GM12878 (cell line): ENCODE data around the gene LCT. TPM values are rescaled to one million over a fixed set of nuclear protein-coding genes. Genes with fewer than 3 reads are reported as not detected.

Source experiments
- ATAC-seq: fragments of 200-7000 bp; cut with Tn5 transposase; 3 replicates; pipeline ENCODE4 v1.9.1; 2020; ENCODE audit warnings: mild to moderate bottlenecking, moderate library complexity
- BruUV-seq: library from RNA; stranded (reverse); fragments of 400-500 nt; replicated peaks from 2 replicates; lab custom pipeline; 2021; lab: Mats Ljungman, UMichigan
- CTCF ChIA-PET: fragments of 300-600 bp; sonication (Branson Sonifier 250); formaldehyde crosslinking; extraction: SDS; loops from one replicate; lab custom pipeline; 2021; ENCODE audit warnings: inconsistent platforms; lab: Yijun Ruan, JAX
- POLR2A ChIA-PET: fragments of 350-600 bp; formaldehyde crosslinking; extraction: SDS; loops from one replicate; lab custom pipeline; 2021; ENCODE audit warnings: inconsistent platforms; lab: Charles Lee
- RAD21 ChIA-PET: fragments of 300-600 bp; sonication (Branson Sonifier 250); formaldehyde crosslinking; loops from one replicate; lab custom pipeline; 2023; ENCODE audit warnings: antibody characterized with exemption; ENCODE audit not compliant: unreplicated experiment; lab: Charles Lee
- SMC1A ChIA-PET: fragments of 300-600 bp; sonication (Branson Sonifier 250); formaldehyde crosslinking; loops from one replicate; lab custom pipeline; 2023; ENCODE audit not compliant: unreplicated experiment, uncharacterized antibody; lab: Charles Lee
- DNase-seq: peaks from one replicate; pipeline ENCODE4 v3.0.0-alpha.2; 2011; ENCODE audit warnings: low read depth, low spot score
- FAIRE-seq: peaks from 3 replicates; lab custom pipeline; 2011; peaks lifted over from hg19 to GRCh38; lab: Jason Lieb, UNC
- H2AFZ ChIP-seq: 2 replicates; pipeline ENCODE4 v1.6.0; 2011; ENCODE audit warnings: low read depth, low read length, control low read depth; ENCODE audit not compliant: control insufficient read depth
- H3K27ac ChIP-seq: 2 replicates; pipeline ENCODE4 v1.5.1; 2011; ENCODE audit warnings: control low read depth; ENCODE audit not compliant: control insufficient read depth, insufficient read depth
- H3K27me3 ChIP-seq, 2 experiments: replicated peaks in 1 of 2; 2 replicates each; pipeline versions ENCODE4 v1.6.0 to v1.6.1; 2011; ENCODE audit warnings: low read length in 1 of 2; ENCODE audit not compliant: control insufficient read depth in 2 of 2, insufficient read depth in 2 of 2
- H3K36me3 ChIP-seq, 2 experiments: 2 replicates each; pipeline ENCODE4 v1.5.1; 2011; ENCODE audit warnings: low read length in 1 of 2; ENCODE audit not compliant: control insufficient read depth in 2 of 2, insufficient read depth in 2 of 2
- H3K4me1 ChIP-seq: 2 replicates; pipeline ENCODE4 v1.6.1; 2011; ENCODE audit warnings: mild to moderate bottlenecking, low read length, moderate library complexity, mixed read lengths; ENCODE audit not compliant: control insufficient read depth, insufficient read depth
- H3K4me2 ChIP-seq: 2 replicates; pipeline ENCODE4 v1.6.0; 2011; ENCODE audit warnings: control low read depth; ENCODE audit not compliant: control insufficient read depth, insufficient read depth
- H3K4me3 ChIP-seq: fragments of 200-600 bp; sonication (generic); 2 replicates; pipeline ENCODE4 v1.5.1; 2016
- H3K79me2 ChIP-seq: 2 replicates; pipeline ENCODE4 v1.6.0; 2011; ENCODE audit warnings: low read length; ENCODE audit not compliant: control insufficient read depth, insufficient read depth
- H3K9ac ChIP-seq: 2 replicates; pipeline ENCODE4 v1.8.0; 2011; ENCODE audit warnings: low read length, control low read depth, mixed read lengths; ENCODE audit not compliant: control insufficient read depth, insufficient read depth
- H3K9me3 ChIP-seq: replicated peaks from 3 replicates; pipeline ENCODE4 v1.5.1; 2011; ENCODE audit warnings: mild to moderate bottlenecking, low read length; ENCODE audit not compliant: control insufficient read depth, insufficient read depth
- H4K20me1 ChIP-seq: 2 replicates; pipeline ENCODE4 v1.6.0; 2011; ENCODE audit not compliant: control insufficient read depth, insufficient read depth
- ATF3 ChIP-seq: IDR thresholded peaks from 2 replicates; pipeline ENCODE4 v1.6.1; 2011; ENCODE audit warnings: low read depth, mild to moderate bottlenecking, low read length, moderate library complexity, borderline replicate concordance; ENCODE audit errors: extremely low read depth
- CBX5 ChIP-seq: sonication (generic); IDR thresholded peaks from 2 replicates; pipeline ENCODE4 v1.6.1; 2016; ENCODE audit warnings: low read depth, moderate library complexity, mild to moderate bottlenecking, inconsistent platforms
- EZH2 ChIP-seq: IDR thresholded peaks from 2 replicates; pipeline ENCODE4 v1.6.1; 2012; ENCODE audit warnings: low read depth, mild to moderate bottlenecking, control low read depth, inconsistent platforms, low read length, borderline replicate concordance; ENCODE audit not compliant: control insufficient read depth
- FOXK2 ChIP-seq: fragments of 450-650 bp; IDR thresholded peaks from 2 replicates; pipeline ENCODE4 v1.6.1; 2017; ENCODE audit warnings: mild to moderate bottlenecking, moderate library complexity
- HCFC1 ChIP-seq: fragments of 150-350 bp; IDR thresholded peaks from 2 replicates; pipeline ENCODE4 v1.6.1; 2014; ENCODE audit warnings: low read length
- IRF4 ChIP-seq: IDR thresholded peaks from 2 replicates; pipeline ENCODE4 v1.6.1; 2011; ENCODE audit warnings: low read depth, low read length
- MXI1 ChIP-seq: fragments of 150-350 bp; IDR thresholded peaks from 2 replicates; pipeline ENCODE4 v1.6.1; 2011; ENCODE audit warnings: low read depth, mild to moderate bottlenecking, inconsistent platforms, low read length, improper control_type of control experiment
- RELB ChIP-seq: fragments of 450-650 bp; IDR thresholded peaks from 2 replicates; pipeline ENCODE4 v1.6.1; 2017; ENCODE audit warnings: low read depth, mild to moderate bottlenecking, moderate library complexity
- YBX1 ChIP-seq: fragments of 450-650 bp; IDR thresholded peaks from 2 replicates; pipeline ENCODE4 v1.6.1; 2016; ENCODE audit warnings: antibody characterized with exemption
- ZBTB33 ChIP-seq: fragments of 450-650 bp; IDR thresholded peaks from 2 replicates; pipeline ENCODE4 v1.6.1; 2017; ENCODE audit warnings: mild to moderate bottlenecking
- ZBTB4 ChIP-seq: fragments of 450-650 bp; formaldehyde crosslinking; IDR thresholded peaks from 2 replicates; pipeline ENCODE4 v1.4.0; 2022; ENCODE audit warnings: mild to moderate bottlenecking, moderate library complexity
- ZNF217 ChIP-seq: fragments of 450-650 bp; IDR thresholded peaks from 2 replicates; pipeline ENCODE4 v1.6.1; 2017; ENCODE audit warnings: antibody characterized with exemption, mild to moderate bottlenecking
- WGBS: methylation state at CpG from one replicate; pipeline ENCODE4 v1.1.6; 2016; ENCODE audit warnings: low lambda C conversion rate; ENCODE audit not compliant: insufficient replicate concordance, insufficient coverage; ENCODE audit errors: missing lambda C conversion rate; 5-methylcytosine and 5-hydroxymethylcytosine counted together
- in situ Hi-C: fragments of 300-500 bp; cut with MboI; formaldehyde crosslinking; loops from 9 replicates; pipeline ENCODE4 v1.14.3; 2018; ENCODE audit warnings: mixed read lengths
- intact Hi-C: fragments of 100-400 bp; cut with micrococcal nuclease; formaldehyde crosslinking; loops from one replicate; pipeline ENCODE4 v1.14.2; 2022; ENCODE audit not compliant: unreplicated experiment
- polyA plus RNA-seq, 11 experiments: library from polyadenylated mRNA; depleted of rRNA in 4 of 11; unstranded in 6 of 11; stranded (reverse) in 5 of 11; fragments of >200 nt; fragmentation: Nextera tagmentation in 4 of 11; fragmentation: Illumina TruSeq in 1 of 11; extraction: Ambion mirVana in 4 of 11; extraction: Trizol in 1 of 11; gene quantifications; 1 replicate in 1 of 11; 2 replicates in 10 of 11; pipeline versions ENCODE4 v1.2.1 to v1.2.3, GENCODE V29; 2011 to 2016; ENCODE audit warnings: inconsistent platforms in 2 of 11, missing spikeins in 2 of 11, low read depth in 1 of 11
- total RNA-seq, 4 experiments: library from RNA; depleted of rRNA in 3 of 4; stranded (reverse); fragments of >200 nt in 3 of 4; fragmentation: Illumina TruSeq in 1 of 4; extraction: Trizol in 1 of 4; gene quantifications; 2 replicates each; pipeline versions ENCODE4 v1.2.1 to v1.2.3, GENCODE V29; 2013 to 2021

The LCT gene
- total and polyA plus RNA-seq, 10 of the 15 experiments (the other 5 are each of a cell fraction or from before 2014, with no cell fraction given) = 0.02 to 0.09 (median 0.07) TPM; not detected in 3

DNA sequence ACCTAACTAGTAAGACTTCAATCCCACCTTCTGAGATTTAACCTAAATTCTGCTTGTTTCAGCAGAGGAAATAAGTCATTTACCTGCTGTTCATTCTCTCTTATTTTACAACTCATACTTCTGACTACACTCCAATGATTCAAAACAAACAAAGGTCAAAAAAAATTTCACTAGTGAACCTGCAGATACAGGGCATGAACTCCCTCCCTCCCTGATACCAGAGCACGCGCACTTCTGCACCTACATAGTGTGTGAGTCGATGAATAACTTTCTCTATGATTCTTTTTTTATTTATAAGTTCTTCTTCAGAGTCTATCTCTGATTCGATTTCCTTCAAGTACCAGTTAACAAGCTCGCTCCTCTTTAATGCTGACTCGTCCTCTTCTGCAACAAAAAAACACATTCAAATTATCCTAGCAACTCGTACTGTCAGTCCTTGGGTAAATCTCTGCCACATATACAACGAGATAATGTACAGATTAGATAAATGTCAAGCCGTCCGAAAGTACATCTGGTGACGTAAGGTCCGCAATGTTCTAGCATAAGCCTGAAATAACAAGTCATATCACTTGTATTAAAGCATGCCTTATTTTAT lies 7.4 kb upstream of the LCT start:
- intact Hi-C loops (no loop called here), in situ Hi-C loops (no loop called here)
- ATAC-seq = no peak
- Histone ChIP-seq H3K9ac (no peak overlapping the region), H3K4me1 (no peaks in the 10 kb centered on the region), H3K36me3 (peaks cover 9 to 10% of the 10 kb centered on the region in 2 experiments; a peak in 3 of 4 replicates), H3K27me3 (no peaks in the 10 kb centered on the region), H3K4me2 (no peak overlapping the region), H2AFZ (no peak overlapping the region), H3K9me3 (no peaks in the 10 kb centered on the region), H4K20me1 (no peaks in the 10 kb centered on the region), H3K4me3 (no peak overlapping the region), H3K27ac (no peak overlapping the region), H3K79me2 (no peaks in the 10 kb centered on the region)
- CTCF ChIA-PET = interaction anchor here (0.8 to 1.0 kb wide), 2 partner anchors 47 to 541 kb away, joined by 3 to 4 read pairs; no protein-coding TSS in a partner anchor
- 94% methylated on average over 12 of the region's 12 CpGs for WGBS
- SMC1A ChIA-PET = no interaction called here
- TF ChIP-seq MXI1 = no peak
- TF ChIP-seq RELB = no peak
- no peak for TF ChIP-seq HCFC1
- TF ChIP-seq ZNF217 = no peak
- TF ChIP-seq EZH2 = no peak
- TF ChIP-seq ZBTB4 = no peak
- no peak for TF ChIP-seq YBX1
- TF ChIP-seq FOXK2 = no peak
- no peak for TF ChIP-seq CBX5
- no peak for TF ChIP-seq IRF4
- no peak for TF ChIP-seq ATF3
- no peak for TF ChIP-seq ZBTB33
- POLR2A ChIA-PET = no interaction called here
- FAIRE-seq = no peak
- DNase-seq = no peak
- BruUV-seq = no TSS peak
- RAD21 ChIA-PET = no interaction called here
